OCI-LY3 (cell line): ENCODE results near the gene PIRT.

Source experiments
- H2AFZ ChIP-seq: fragments of 200-600, 300-600 bp; shearing (Covaris generic); 2 replicates; pipeline ENCODE4 v1.6.0; 2014; ENCODE audit warnings: antibody characterized with exemption, low read depth, low read length
- H3K27ac ChIP-seq: fragments of 200-600, 300-600 bp; sonication (generic); 2 replicates; pipeline ENCODE4 v1.5.1; 2014; ENCODE audit warnings: mild to moderate bottlenecking, low read length, moderate library complexity, mixed read lengths
- H3K27me3 ChIP-seq: fragments of 200-600, 300-600 bp; sonication (generic); 2 replicates; pipeline ENCODE4 v1.6.1; 2014; ENCODE audit warnings: low read depth, low read length, mixed read lengths
- H3K36me3 ChIP-seq: fragments of 200-600, 300-600 bp; sonication (generic); replicated peaks from 2 replicates; pipeline ENCODE3; 2014; ENCODE audit warnings: low read depth, low read length, mixed read lengths
- H3K4me1 ChIP-seq: fragments of 300-600, 200-600 bp; sonication (generic); 2 replicates; pipeline ENCODE4 v1.6.1; 2014; ENCODE audit warnings: low read length, mixed read lengths
- H3K4me2 ChIP-seq: fragments of 200-600, 300-600 bp; sonication (generic); 2 replicates; pipeline ENCODE4 v1.6.1; 2014; ENCODE audit warnings: low read length, mixed read lengths
- H3K4me3 ChIP-seq: fragments of 300-600, 200-600 bp; sonication (generic); 2 replicates; pipeline ENCODE4 v1.5.1; 2014; ENCODE audit warnings: antibody characterized with exemption, mild to moderate bottlenecking, low read length, moderate library complexity
- H3K79me2 ChIP-seq: fragments of 300-600, 200-600 bp; shearing (Covaris generic); 2 replicates; pipeline ENCODE4 v1.6.1; 2014; ENCODE audit warnings: mild to moderate bottlenecking, low read length, mixed read lengths
- H3K9ac ChIP-seq: fragments of 300-600, 200-600 bp; shearing (Covaris generic); 2 replicates; pipeline ENCODE4 v1.6.0; 2014; ENCODE audit warnings: mild to moderate bottlenecking, low read length, moderate library complexity
- H3K9me3 ChIP-seq: fragments of 200-600, 300-600 bp; shearing (Covaris generic); 2 replicates; pipeline ENCODE4 v1.6.1; 2014; ENCODE audit warnings: low read length, mixed read lengths; ENCODE audit not compliant: insufficient read depth
- H4K20me1 ChIP-seq: fragments of 200-600, 300-600 bp; sonication (generic); 2 replicates; pipeline ENCODE4 v1.6.1; 2016; ENCODE audit warnings: low read length, mixed read lengths; ENCODE audit not compliant: insufficient read depth
- EZH2phosphoT487 ChIP-seq: fragments of 200-600 bp; shearing (Covaris generic); IDR thresholded peaks from 2 replicates; pipeline ENCODE4 v1.6.1; 2018; ENCODE audit warnings: antibody characterized with exemption, mixed run types, low read depth
- TF ChIP-seq, protein P1 (sequence below): fragments of 200-600, 300-600 bp; sonication (generic); IDR thresholded peaks from 2 replicates; pipeline ENCODE4 v1.5.1; 2014; ENCODE audit warnings: antibody characterized with exemption, low read length, low read depth

PIRT gene

DNA sequence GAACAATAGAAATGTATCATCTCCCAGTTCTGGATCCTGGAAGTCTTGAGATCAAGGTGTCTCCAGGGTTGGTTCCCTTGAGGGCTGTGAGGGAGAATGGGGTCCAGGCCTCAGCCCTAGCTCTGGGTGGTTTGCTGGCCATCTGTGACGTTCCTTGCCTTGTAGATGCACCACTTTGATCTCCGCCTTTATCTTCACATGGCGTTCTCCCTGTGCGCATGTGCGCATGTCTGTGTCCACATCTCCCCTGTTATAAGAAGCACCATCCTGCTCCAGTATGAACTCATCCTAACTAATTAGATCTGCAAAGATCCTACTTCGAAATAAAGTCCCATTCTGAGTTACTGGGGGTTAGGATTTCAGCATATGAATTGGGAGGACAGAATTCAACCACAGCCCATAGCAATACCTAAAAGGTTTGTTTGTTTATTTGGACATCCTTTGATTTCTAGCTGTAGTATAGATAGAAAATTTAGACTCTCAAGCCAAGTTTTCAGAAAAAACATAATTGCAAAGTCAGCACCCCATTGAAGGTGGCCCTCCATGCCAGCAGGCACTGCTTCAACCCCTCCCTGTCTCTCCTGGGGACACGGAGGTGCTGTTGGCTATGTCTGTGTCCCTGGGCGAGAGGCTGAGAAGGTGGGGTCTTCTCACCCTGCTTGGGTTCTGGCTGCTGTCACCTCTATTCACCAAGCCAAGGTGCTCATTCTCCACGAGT lies 31.2 kb downstream of the PIRT start:
- Histone ChIP-seq H3K4me3 (no peak overlapping the region), H3K79me2 (no peaks in the 10 kb centered on the region), H3K9me3 (no peaks in the 10 kb centered on the region), H2AFZ (no peak overlapping the region), H3K4me2 (no peak overlapping the region), H3K9ac (no peak overlapping the region), H4K20me1 (no peaks in the 10 kb centered on the region), H3K36me3 (no peaks in the 10 kb centered on the region), H3K27me3 (no peaks in the 10 kb centered on the region), H3K27ac (no peak overlapping the region), H3K4me1 (no peaks in the 10 kb centered on the region)
- TF ChIP-seq, protein P1, sequence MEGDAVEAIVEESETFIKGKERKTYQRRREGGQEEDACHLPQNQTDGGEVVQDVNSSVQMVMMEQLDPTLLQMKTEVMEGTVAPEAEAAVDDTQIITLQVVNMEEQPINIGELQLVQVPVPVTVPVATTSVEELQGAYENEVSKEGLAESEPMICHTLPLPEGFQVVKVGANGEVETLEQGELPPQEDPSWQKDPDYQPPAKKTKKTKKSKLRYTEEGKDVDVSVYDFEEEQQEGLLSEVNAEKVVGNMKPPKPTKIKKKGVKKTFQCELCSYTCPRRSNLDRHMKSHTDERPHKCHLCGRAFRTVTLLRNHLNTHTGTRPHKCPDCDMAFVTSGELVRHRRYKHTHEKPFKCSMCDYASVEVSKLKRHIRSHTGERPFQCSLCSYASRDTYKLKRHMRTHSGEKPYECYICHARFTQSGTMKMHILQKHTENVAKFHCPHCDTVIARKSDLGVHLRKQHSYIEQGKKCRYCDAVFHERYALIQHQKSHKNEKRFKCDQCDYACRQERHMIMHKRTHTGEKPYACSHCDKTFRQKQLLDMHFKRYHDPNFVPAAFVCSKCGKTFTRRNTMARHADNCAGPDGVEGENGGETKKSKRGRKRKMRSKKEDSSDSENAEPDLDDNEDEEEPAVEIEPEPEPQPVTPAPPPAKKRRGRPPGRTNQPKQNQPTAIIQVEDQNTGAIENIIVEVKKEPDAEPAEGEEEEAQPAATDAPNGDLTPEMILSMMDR, result no peak
- no peak for TF ChIP-seq EZH2phosphoT487

DNA sequence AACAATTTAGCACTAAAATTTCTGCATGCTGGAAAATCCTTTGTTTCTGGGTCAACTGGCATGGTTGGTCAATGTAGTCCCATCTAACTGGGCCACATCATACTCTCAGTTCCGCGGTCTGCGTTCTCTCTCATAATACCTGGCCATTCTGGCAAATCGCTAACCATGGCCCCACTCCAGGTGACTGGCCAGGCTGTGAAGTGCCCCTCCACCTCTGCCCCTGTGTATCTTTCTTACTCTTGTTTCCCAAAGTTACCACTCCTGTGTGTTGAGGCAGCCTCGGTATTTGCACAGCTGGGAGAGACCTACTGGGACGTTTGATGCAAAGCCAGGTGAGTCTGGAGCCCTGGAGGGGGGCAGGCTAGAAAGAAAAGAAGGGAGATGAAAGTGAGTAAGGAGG lies 32.0 kb downstream of the PIRT start:
- Histone ChIP-seq H3K4me2 (no peak overlapping the region), H3K4me3 (no peak overlapping the region), H3K27me3 (no peaks in the 10 kb centered on the region), H3K9ac (no peak overlapping the region), H3K4me1 (no peaks in the 10 kb centered on the region), H3K36me3 (no peaks in the 10 kb centered on the region), H3K27ac (no peak overlapping the region), H3K79me2 (no peaks in the 10 kb centered on the region), H4K20me1 (no peaks in the 10 kb centered on the region), H3K9me3 (no peaks in the 10 kb centered on the region), H2AFZ (no peak overlapping the region)
- TF ChIP-seq EZH2phosphoT487, result no peak
- TF ChIP-seq, protein P1, result no peak

DNA sequence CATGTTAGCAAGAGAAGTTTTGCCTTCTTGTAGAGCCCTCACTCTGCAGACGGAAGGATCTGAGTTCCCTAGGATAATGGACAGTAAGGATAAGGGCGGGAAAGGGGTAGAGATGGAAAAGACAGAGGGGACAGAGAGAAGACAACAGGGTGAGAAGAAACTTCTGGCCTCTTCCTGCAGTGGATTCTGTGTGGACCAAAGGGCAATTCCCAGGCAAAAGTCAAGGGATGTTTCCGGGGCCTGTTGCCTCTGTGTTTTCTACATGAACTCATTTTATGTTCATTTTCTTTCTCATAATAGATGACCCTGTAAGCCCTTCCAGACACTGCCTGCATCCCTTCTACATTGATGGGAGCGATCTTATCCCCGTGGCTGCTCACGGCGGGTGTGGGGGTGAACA lies 33.3 kb downstream of the PIRT start:
- no peaks in the 10 kb centered on the region for H3K27me3 ChIP-seq
- TF ChIP-seq, protein P1, result no peak
- H3K4me2 ChIP-seq, result no peak overlapping the region
- H2AFZ ChIP-seq, result no peak overlapping the region
- H3K9me3 ChIP-seq, result no peaks in the 10 kb centered on the region
- H3K4me3 ChIP-seq, result no peak overlapping the region
- H3K36me3 ChIP-seq, result no peaks in the 10 kb centered on the region
- H3K79me2 ChIP-seq, result no peaks in the 10 kb centered on the region
- no peaks in the 10 kb centered on the region for H3K4me1 ChIP-seq
- H4K20me1 ChIP-seq, result no peaks in the 10 kb centered on the region
- H3K9ac ChIP-seq, result no peak overlapping the region
- H3K27ac ChIP-seq, result no peak overlapping the region

DNA sequence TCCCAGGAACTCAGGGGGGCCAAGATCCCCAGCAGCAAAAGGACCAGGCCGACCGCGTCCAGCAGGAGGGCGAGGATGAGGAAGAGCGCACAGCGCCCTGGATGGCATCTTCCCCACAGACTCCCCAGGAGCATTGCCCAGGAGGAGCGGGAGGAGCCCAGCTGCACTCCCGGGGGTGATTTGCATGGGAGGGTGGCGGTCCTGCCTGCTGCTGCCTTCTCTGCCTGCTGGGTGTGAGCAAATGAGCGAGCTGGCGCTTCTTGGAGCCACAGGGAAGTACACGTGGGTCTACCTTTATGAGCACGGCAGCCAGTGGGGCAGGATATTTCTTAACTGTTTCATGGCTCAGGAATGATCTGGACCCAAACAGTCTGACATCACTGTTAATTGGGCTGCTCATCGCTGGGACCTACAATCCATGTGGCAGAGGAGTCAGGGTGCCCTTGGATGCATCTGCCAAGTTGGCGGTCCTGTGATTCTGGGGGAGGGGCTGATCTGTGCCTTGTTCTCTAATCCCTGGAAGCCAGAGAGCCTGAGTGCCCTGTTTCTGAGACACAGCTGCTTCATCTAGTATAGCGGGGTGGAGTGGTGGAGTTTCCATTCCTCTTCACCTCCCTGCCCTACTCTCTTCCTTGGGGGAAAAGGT lies 33.9 kb downstream of the PIRT start, which contains the start of gene TMEM238L:
Gene TMEM238L, minus strand, starts transcription at position 270 of the 646 bp plus-strand sequence. Its CDS starts 136 bp downstream, at position 134.
- no peak within 1 kb of the TSS for H3K4me2 ChIP-seq
- no peaks in the 10 kb centered on the region for H3K9me3 ChIP-seq
- no peak within 1 kb of the TSS for H3K9ac ChIP-seq
- no peaks in the 10 kb centered on the region for H3K36me3 ChIP-seq
- H4K20me1 ChIP-seq, result no peaks in the 10 kb centered on the region
- no peak within 1 kb of the TSS for H3K27ac ChIP-seq
- no peaks in the 10 kb centered on the region for H3K27me3 ChIP-seq
- H3K79me2 ChIP-seq, result no peaks in the 10 kb centered on the region
- TF ChIP-seq, protein P1, result no peak
- TF ChIP-seq EZH2phosphoT487, result no peak
- H2AFZ ChIP-seq, result no peak within 1 kb of the TSS
- no peak within 1 kb of the TSS for H3K4me3 ChIP-seq
- H3K4me1 ChIP-seq, result no peaks in the 10 kb centered on the region
